ENCODE data around the gene GREM1.

DNA sequence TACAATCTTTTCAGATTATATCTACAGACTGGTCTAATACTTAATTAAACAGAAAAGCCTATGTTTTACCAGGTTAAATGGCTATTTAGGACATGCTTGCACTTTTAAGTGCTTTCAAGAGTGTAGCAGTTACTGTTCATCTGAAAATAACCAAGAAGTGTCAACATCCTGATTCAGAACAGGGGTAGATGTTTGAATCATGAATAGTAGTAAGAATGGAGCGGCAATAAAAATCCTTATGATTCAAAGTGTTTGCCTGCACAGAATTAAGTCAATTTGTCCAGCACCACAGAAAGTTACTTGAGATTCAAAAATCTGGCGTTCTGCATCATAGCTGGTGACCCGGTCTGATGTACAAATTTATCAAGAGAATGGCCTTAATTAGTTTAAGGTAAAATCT is 48.3 kb downstream of the GREM1 start:
- no peak for TF ChIP-seq ELF1 (IDR thresholded peaks at IDR 0.05; ENCODE audit: borderline replicate concordance, low read depth)
- no peak for TF ChIP-seq POLR2A (IDR thresholded peaks at IDR 0.05; ENCODE audit: borderline replicate concordance, extremely low read depth, insufficient read depth, insufficient read length)
- TF ChIP-seq, protein P1, sequence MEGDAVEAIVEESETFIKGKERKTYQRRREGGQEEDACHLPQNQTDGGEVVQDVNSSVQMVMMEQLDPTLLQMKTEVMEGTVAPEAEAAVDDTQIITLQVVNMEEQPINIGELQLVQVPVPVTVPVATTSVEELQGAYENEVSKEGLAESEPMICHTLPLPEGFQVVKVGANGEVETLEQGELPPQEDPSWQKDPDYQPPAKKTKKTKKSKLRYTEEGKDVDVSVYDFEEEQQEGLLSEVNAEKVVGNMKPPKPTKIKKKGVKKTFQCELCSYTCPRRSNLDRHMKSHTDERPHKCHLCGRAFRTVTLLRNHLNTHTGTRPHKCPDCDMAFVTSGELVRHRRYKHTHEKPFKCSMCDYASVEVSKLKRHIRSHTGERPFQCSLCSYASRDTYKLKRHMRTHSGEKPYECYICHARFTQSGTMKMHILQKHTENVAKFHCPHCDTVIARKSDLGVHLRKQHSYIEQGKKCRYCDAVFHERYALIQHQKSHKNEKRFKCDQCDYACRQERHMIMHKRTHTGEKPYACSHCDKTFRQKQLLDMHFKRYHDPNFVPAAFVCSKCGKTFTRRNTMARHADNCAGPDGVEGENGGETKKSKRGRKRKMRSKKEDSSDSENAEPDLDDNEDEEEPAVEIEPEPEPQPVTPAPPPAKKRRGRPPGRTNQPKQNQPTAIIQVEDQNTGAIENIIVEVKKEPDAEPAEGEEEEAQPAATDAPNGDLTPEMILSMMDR (IDR thresholded peaks at IDR 0.05 in 2 of 3, conservative IDR thresholded peaks at IDR 0.05 in 1 of 3; ENCODE audit: borderline replicate concordance in 1 of 3, insufficient read depth in 1 of 3, low read depth in 2 of 3, low read length in 2 of 3): no peak
- no peak for TF ChIP-seq SIN3A (IDR thresholded peaks at IDR 0.05; ENCODE audit: low read depth)
- no peak for TF ChIP-seq EGR1 (IDR thresholded peaks at IDR 0.05; ENCODE audit: low read depth)
- no peak for TF ChIP-seq CBX3 (IDR thresholded peaks at IDR 0.05; ENCODE audit: low read depth)
- TF ChIP-seq, protein P2, sequence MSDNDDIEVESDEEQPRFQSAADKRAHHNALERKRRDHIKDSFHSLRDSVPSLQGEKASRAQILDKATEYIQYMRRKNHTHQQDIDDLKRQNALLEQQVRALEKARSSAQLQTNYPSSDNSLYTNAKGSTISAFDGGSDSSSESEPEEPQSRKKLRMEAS (IDR thresholded peaks at IDR 0.05): no peak
- TF ChIP-seq, protein P3, sequence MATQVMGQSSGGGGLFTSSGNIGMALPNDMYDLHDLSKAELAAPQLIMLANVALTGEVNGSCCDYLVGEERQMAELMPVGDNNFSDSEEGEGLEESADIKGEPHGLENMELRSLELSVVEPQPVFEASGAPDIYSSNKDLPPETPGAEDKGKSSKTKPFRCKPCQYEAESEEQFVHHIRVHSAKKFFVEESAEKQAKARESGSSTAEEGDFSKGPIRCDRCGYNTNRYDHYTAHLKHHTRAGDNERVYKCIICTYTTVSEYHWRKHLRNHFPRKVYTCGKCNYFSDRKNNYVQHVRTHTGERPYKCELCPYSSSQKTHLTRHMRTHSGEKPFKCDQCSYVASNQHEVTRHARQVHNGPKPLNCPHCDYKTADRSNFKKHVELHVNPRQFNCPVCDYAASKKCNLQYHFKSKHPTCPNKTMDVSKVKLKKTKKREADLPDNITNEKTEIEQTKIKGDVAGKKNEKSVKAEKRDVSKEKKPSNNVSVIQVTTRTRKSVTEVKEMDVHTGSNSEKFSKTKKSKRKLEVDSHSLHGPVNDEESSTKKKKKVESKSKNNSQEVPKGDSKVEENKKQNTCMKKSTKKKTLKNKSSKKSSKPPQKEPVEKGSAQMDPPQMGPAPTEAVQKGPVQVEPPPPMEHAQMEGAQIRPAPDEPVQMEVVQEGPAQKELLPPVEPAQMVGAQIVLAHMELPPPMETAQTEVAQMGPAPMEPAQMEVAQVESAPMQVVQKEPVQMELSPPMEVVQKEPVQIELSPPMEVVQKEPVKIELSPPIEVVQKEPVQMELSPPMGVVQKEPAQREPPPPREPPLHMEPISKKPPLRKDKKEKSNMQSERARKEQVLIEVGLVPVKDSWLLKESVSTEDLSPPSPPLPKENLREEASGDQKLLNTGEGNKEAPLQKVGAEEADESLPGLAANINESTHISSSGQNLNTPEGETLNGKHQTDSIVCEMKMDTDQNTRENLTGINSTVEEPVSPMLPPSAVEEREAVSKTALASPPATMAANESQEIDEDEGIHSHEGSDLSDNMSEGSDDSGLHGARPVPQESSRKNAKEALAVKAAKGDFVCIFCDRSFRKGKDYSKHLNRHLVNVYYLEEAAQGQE (IDR thresholded peaks at IDR 0.05; ENCODE audit: low read depth): no peak
- TF ChIP-seq ZFX (IDR thresholded peaks at IDR 0.05): no peak
- TF ChIP-seq EZH2 (IDR thresholded peaks at IDR 0.05): no peak
- TF ChIP-seq CEBPB (IDR thresholded peaks at IDR 0.05; ENCODE audit: low read depth): no peak
- TF ChIP-seq POLR2AphosphoS5 (IDR thresholded peaks at IDR 0.05; ENCODE audit: low read depth, low read length): no peak
- TF ChIP-seq JUND (IDR thresholded peaks at IDR 0.05): no peak

Data from HCT116 (cell line).